ACC112 (cell line): ENCODE data around the gene NUDT8.

Experiments
- H2AFZ ChIP-seq: fragments of 200-600 bp; sonication (generic); one replicate; pipeline ENCODE4 v1.6.0; 2017; ENCODE audit warnings: antibody characterized with exemption, low read length; ENCODE audit not compliant: unreplicated experiment
- H3K27ac ChIP-seq: fragments of 200-600 bp; sonication (generic); 2 replicates; pipeline ENCODE4 v1.5.1; 2014; ENCODE audit warnings: low read depth, mild to moderate bottlenecking, antibody characterized with exemption, low read length, moderate library complexity
- H3K27me3 ChIP-seq: fragments of 200-600 bp; sonication (generic); 2 replicates; pipeline ENCODE4 v1.6.1; 2014; ENCODE audit warnings: mild to moderate bottlenecking, antibody characterized with exemption, low read length, moderate library complexity, mixed read lengths; ENCODE audit not compliant: insufficient read depth
- H3K36me3 ChIP-seq: fragments of 200-600 bp; sonication (generic); 2 replicates; pipeline ENCODE4 v1.6.1; 2016; ENCODE audit warnings: mild to moderate bottlenecking, antibody characterized with exemption, low read length, moderate library complexity, mixed read lengths; ENCODE audit not compliant: insufficient read depth
- H3K4me1 ChIP-seq: fragments of 200-600 bp; sonication (generic); one replicate; pipeline ENCODE4 v1.6.1; 2016; ENCODE audit warnings: low read length, mixed read lengths; ENCODE audit not compliant: insufficient read depth, unreplicated experiment, control insufficient read depth
- H3K4me3 ChIP-seq: fragments of 200-600 bp; sonication (generic); 2 replicates; pipeline ENCODE4 v1.5.1; 2014; ENCODE audit warnings: mild to moderate bottlenecking, low read depth, low read length
- H3K79me2 ChIP-seq: fragments of 200-600 bp; sonication (generic); one replicate; pipeline ENCODE4 v1.6.0; 2016; ENCODE audit warnings: low read length; ENCODE audit not compliant: control insufficient read depth, unreplicated experiment, insufficient read depth

Gene NUDT8

DNA sequence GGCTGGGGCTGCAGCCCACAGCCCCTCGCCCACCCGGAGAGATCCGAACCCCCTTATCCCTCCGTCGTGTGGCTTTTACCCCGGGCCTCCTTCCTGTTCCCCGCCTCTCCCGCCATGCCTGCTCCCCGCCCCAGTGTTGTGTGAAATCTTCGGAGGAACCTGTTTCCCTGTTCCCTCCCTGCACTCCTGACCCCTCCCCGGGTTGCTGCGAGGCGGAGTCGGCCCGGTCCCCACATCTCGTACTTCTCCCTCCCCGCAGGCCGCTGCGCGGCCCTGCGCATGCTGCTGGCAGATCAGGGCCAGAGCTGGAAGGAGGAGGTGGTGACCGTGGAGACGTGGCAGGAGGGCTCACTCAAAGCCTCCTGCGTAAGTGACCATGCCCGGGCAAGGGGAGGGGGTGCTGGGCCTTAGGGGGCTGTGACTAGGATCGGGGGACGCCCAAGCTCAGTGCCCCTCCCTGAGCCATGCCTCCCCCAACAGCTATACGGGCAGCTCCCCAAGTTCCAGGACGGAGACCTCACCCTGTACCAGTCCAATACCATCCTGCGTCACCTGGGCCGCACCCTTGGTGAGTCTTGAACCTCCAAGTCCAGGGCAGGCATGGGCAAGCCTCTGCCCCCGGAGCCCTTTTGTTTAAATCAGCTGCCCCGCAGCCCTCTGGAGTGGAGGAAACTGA is 45.4 kb downstream of the NUDT8 start:
- Histone ChIP-seq H3K79me2 (peaks cover 29% of the 10 kb centered on the region), H3K27ac (peak overlapping the region; percentile 62), H2AFZ (peak overlapping the region; percentile 74), H3K4me3 (peak overlapping the region; percentile 89), H3K4me1 (peaks cover 27% of the 10 kb centered on the region), H3K36me3 (peaks cover 13% of the 10 kb centered on the region; the same call in 1 of the 2 replicates), H3K27me3 (no peaks in the 10 kb centered on the region)

- Histone ChIP-seq H3K4me1 (peaks cover 27% of the 10 kb centered on the region), H3K36me3 (peaks cover 13% of the 10 kb centered on the region; the same call in 1 of the 2 replicates), H3K79me2 (peaks cover 29% of the 10 kb centered on the region), H2AFZ (peak within 1 kb of the TSS; percentile 74), H3K4me3 (peak within 1 kb of the TSS; percentile 89), H3K27ac (peak within 1 kb of the TSS; percentile 62), H3K27me3 (no peaks in the 10 kb centered on the region)
These were observed 46.2 kb downstream of the NUDT8 start, which contains the start of gene GSTP1 for GRCh38 chr11:67583247-67584204. GSTP1 (plus strand) TSS chr11:67583812; CDS start chr11:67583844, 32 bp downstream.

DNA sequence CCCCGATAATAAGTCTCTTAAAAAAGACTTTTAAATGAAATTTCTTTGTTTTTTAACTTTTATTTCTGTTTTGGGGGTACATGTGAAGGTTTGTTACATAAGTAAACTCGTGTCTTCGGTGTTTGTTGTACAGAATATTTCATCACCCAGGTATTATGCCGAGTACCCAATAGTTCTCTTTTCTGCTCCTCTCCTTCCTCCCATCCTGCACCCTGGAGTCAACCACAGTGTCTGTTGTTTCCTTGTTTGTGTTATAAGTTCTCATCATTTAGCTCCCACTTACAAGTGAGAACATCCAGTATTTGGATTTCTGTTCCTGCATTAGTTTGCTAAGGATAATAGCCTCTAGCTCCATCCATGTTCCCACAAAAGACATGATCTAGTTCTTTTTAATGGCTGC is 47.7 kb downstream of the NUDT8 start:
- H2AFZ ChIP-seq: peak overlapping the region; percentile 51
- H3K79me2 ChIP-seq: peaks cover 29% of the 10 kb centered on the region
- no peak overlapping the region for H3K27ac ChIP-seq
- no peaks in the 10 kb centered on the region for H3K27me3 ChIP-seq
- peak overlapping the region; percentile 64; the same call in 1 of the 2 replicates for H3K4me3 ChIP-seq
- peaks cover 27% of the 10 kb centered on the region for H3K4me1 ChIP-seq
- peaks cover 7% of the 10 kb centered on the region; the same call in 1 of the 2 replicates for H3K36me3 ChIP-seq

- Histone ChIP-seq H3K27ac (no peak overlapping the region), H3K4me1 (peaks cover 27% of the 10 kb centered on the region), H3K4me3 (no peak overlapping the region)
These were observed 48.3 kb downstream of the NUDT8 start for GRCh38 chr11:67581469-67581868.

GRCh38 chr11:67577951-67578350 is 51.8 kb downstream of the NUDT8 start:
- H2AFZ ChIP-seq: no peak overlapping the region
- peaks cover 6% of the 10 kb centered on the region for H3K79me2 ChIP-seq
- no peak overlapping the region for H3K4me3 ChIP-seq
- no peaks in the 10 kb centered on the region for H3K36me3 ChIP-seq
- no peak overlapping the region for H3K27ac ChIP-seq
- peaks cover 13% of the 10 kb centered on the region for H3K4me1 ChIP-seq
- peaks cover 22% of the 10 kb centered on the region for H3K27me3 ChIP-seq

More at GRCh38 chr11:67581469-67581868, 48.3 kb downstream of the NUDT8 start:
- Histone ChIP-seq H2AFZ (no peak overlapping the region), H3K36me3 (peaks cover 7% of the 10 kb centered on the region; the same call in 1 of the 2 replicates), H3K79me2 (peaks cover 29% of the 10 kb centered on the region), H3K27me3 (peaks cover 5% of the 10 kb centered on the region)
